HepG2 (cell line): ENCODE results near the gene SNAPIN. TPM values are rescaled to one million over a fixed set of nuclear protein-coding genes. Genes with fewer than 3 reads are reported as not detected.

Experiments used
- HMGXB4 ChIP-seq, 2 experiments: sonication (generic) in 1 of 2; formaldehyde crosslinking in 1 of 2; IDR thresholded peaks; 2 replicates each; pipeline versions ENCODE4 v1.4.0 to v1.6.1; 2018 to 2020; ENCODE audit warnings: missing genetic modification reagents in 2 of 2, borderline replicate concordance in 1 of 2, low read depth in 1 of 2, mild to moderate bottlenecking in 1 of 2, missing biosample characterization in 1 of 2
- IRF1 ChIP-seq: sonication (generic); formaldehyde crosslinking; IDR thresholded peaks from 2 replicates; pipeline ENCODE4 v1.4.0; 2020; ENCODE audit warnings: low read depth, mild to moderate bottlenecking, missing genetic modification reagents
- MAFG ChIP-seq: sonication (generic); formaldehyde crosslinking; IDR thresholded peaks from 2 replicates; pipeline ENCODE4 v1.5.1; 2020; ENCODE audit warnings: mild to moderate bottlenecking, missing genetic modification reagents
- NFKB2 ChIP-seq: sonication (generic); formaldehyde crosslinking; IDR thresholded peaks from 2 replicates; pipeline ENCODE4 v1.4.0; 2020; ENCODE audit warnings: missing genetic modification reagents, borderline replicate concordance
- NR2F2 ChIP-seq: IDR thresholded peaks from 2 replicates; pipeline ENCODE4 v1.6.1; 2012; ENCODE audit warnings: low read depth, inconsistent platforms, borderline replicate concordance
- REL ChIP-seq: sonication (generic); formaldehyde crosslinking; conservative IDR thresholded peaks from 2 replicates; pipeline ENCODE4 v1.8.0; 2022; ENCODE audit warnings: mild to moderate bottlenecking, missing genetic modification reagents, moderate library complexity
- THAP8 ChIP-seq: sonication (generic); formaldehyde crosslinking; IDR thresholded peaks from 2 replicates; pipeline ENCODE4 v1.5.1; 2020; ENCODE audit warnings: missing genetic modification reagents, mild to moderate bottlenecking, borderline replicate concordance
- ZBTB37 ChIP-seq: sonication (generic); formaldehyde crosslinking; IDR thresholded peaks from 2 replicates; pipeline ENCODE4 v1.4.0; 2020; ENCODE audit warnings: mild to moderate bottlenecking, missing genetic modification reagents
- ZBTB40 ChIP-seq, 2 experiments: fragments of 450-650 bp in 1 of 2; sonication (generic) in 1 of 2; formaldehyde crosslinking in 1 of 2; IDR thresholded peaks; 2 replicates each; pipeline versions ENCODE4 v1.6.1 to v1.8.0; 2016 to 2022; ENCODE audit warnings: antibody characterized with exemption in 1 of 2, mild to moderate bottlenecking in 1 of 2, missing genetic modification reagents in 1 of 2
- ZNF547 ChIP-seq: sonication (generic); formaldehyde crosslinking; IDR thresholded peaks from 2 replicates; pipeline ENCODE4 v1.5.1; 2020; ENCODE audit warnings: mild to moderate bottlenecking, missing genetic modification reagents
- polyA plus RNA-seq, 8 experiments: library from polyadenylated mRNA; depleted of rRNA in 3 of 8; stranded (reverse) in 7 of 8; unstranded in 1 of 8; fragments of >200 nt; fragmentation: Illumina TruSeq in 4 of 8; extraction: Trizol in 4 of 8; gene quantifications; 2 replicates each; pipeline versions ENCODE4 v1.2.1 to v1.2.3, GENCODE V29; 2011 to 2016; ENCODE audit warnings: low read depth in 4 of 8, missing spikeins in 1 of 8, mixed read lengths in 1 of 8; ENCODE audit not compliant: insufficient read depth in 1 of 8
- total RNA-seq, 5 experiments: library from RNA; depleted of rRNA; stranded (reverse); fragments of >200 nt; fragmentation: Illumina TruSeq; extraction: Trizol; gene quantifications; 2 replicates each; pipeline ENCODE4 v1.2.3, GENCODE V29; 2016; ENCODE audit warnings: low read depth in 1 of 5

The SNAPIN gene
- total and polyA plus RNA-seq, 2 of the 13 experiments (the other 11 are each of a cell fraction or from before 2014, with no cell fraction given) = 23.9 to 25.7 TPM

- TF ChIP-seq HMGXB4 (CRISPR knock-in tag; IDR thresholded peaks at IDR 0.05; ENCODE audit: borderline replicate concordance in 1 of 2, low read depth in 1 of 2) (peak in 1 of 2 experiments; percentile 39; a peak in 1 of 4 replicates), REL (0 out of 2 replicates have a peak, but pooled peaks have one; percentile 13), ZBTB40 (IDR thresholded peaks at IDR 0.05) (no peak), ZBTB40 (CRISPR knock-in tag; IDR thresholded peaks at IDR 0.05) (0 out of 2 replicates have a peak, but pooled peaks have one; percentile 20), THAP8 (CRISPR knock-in tag) (peak; percentile 81; the same call in 1 of the 2 replicates), IRF1 (no peak), MAFG (CRISPR knock-in tag) (peak; percentile 37; the same call in 1 of the 2 replicates), ZNF547 (CRISPR knock-in tag) (0 out of 2 replicates have a peak, but pooled peaks have one; percentile 39), NR2F2 (no peak), NFKB2 (peak; percentile 59; the same call in 1 of the 2 replicates), ZBTB37 (CRISPR knock-in tag) (no peak)
Measured at GRCh38 chr1:153679337-153680119, 21.0 kb downstream of the SNAPIN start (continued).
